Measurements from ENCODE around the gene SERTAD2. TPM values are rescaled to one million over a fixed set of nuclear protein-coding genes. Genes with fewer than 3 reads are reported as not detected.

SERTAD2 gene
- total RNA-seq, 2 experiments from 2014 or later, result 31.2 to 33.9 TPM

GRCh38 chr2:64675860-64676259 is 22.1 kb upstream of the SERTAD2 start:
- Mint-ChIP-seq H3K27ac (peak overlapping the region; percentile 64), H3K27me3 (no peaks in the 10 kb centered on the region), H3K9me3 (no peaks in the 10 kb centered on the region), H3K4me3 (no peak overlapping the region), H3K4me1 (ENCODE audit: low read depth) (peaks cover 63% of the 10 kb centered on the region), H3K36me3 (ENCODE audit: low read depth) (peaks cover 2% of the 10 kb centered on the region)
- intact Hi-C loops (cut with micrococcal nuclease), result no loop called here
- ATAC-seq (peak; percentile 98), DNase-seq (peak; percentile 92)
- POLR2A ChIA-PET, result interaction anchor here (0.9 to 2.9 kb wide), 9 partner anchors 9 to 143 kb away, joined by 3 to 19 read pairs (median 4); partner anchors contain the start of gene SERTAD2
- CTCF ChIA-PET, result interaction anchor here (1.2 to 4.2 kb wide), 8 partner anchors 11 to 92 kb away, joined by 3 to 40 read pairs (median 5); partner anchors contain the start of gene SERTAD2
- no peak for TF ChIP-seq CTCF (IDR thresholded peaks at IDR 0.05)

- no peak overlapping the region for H3K27ac Mint-ChIP-seq
- H3K4me1 Mint-ChIP-seq (ENCODE audit: low read depth), result peaks cover 45% of the 10 kb centered on the region
- TF ChIP-seq CTCF (IDR thresholded peaks at IDR 0.05), result no peak
- H3K27me3 Mint-ChIP-seq, result no peaks in the 10 kb centered on the region
- POLR2A ChIA-PET, result no interaction called here
- intact Hi-C loops (cut with micrococcal nuclease), result no loop called here
- H3K9me3 Mint-ChIP-seq, result no peaks in the 10 kb centered on the region
- CTCF ChIA-PET, result interaction anchor here (1.2 to 2.2 kb wide), 3 partner anchors 24 to 179 kb away, joined by 3 to 7 read pairs (median 3); no protein-coding TSS in a partner anchor
- no peak for DNase-seq
- H3K36me3 Mint-ChIP-seq (ENCODE audit: low read depth), result peaks cover 4% of the 10 kb centered on the region
- ATAC-seq, result no peak
- H3K4me3 Mint-ChIP-seq, result no peak overlapping the region
Measured at GRCh38 chr2:64672708-64673107, 19.0 kb upstream of the SERTAD2 start.

- DNase-seq, result no peak
- no peak for TF ChIP-seq CTCF (IDR thresholded peaks at IDR 0.05)
- intact Hi-C loops (cut with micrococcal nuclease), result no loop called here
- Mint-ChIP-seq H3K9me3 (no peaks in the 10 kb centered on the region), H3K27me3 (no peaks in the 10 kb centered on the region), H3K4me3 (no peak overlapping the region), H3K4me1 (ENCODE audit: low read depth) (peaks cover 44% of the 10 kb centered on the region), H3K36me3 (ENCODE audit: low read depth) (peaks cover 3% of the 10 kb centered on the region), H3K27ac (no peak overlapping the region)
- no peak for ATAC-seq
- CTCF ChIA-PET, result no interaction called here
- POLR2A ChIA-PET, result no interaction called here
Measured at GRCh38 chr2:64670047-64670446, 16.3 kb upstream of the SERTAD2 start.

- Mint-ChIP-seq H3K27ac (no peak overlapping the region), H3K36me3 (ENCODE audit: low read depth) (peaks cover 3% of the 10 kb centered on the region), H3K4me3 (no peak overlapping the region), H3K27me3 (no peaks in the 10 kb centered on the region), H3K4me1 (ENCODE audit: low read depth) (peaks cover 45% of the 10 kb centered on the region), H3K9me3 (no peaks in the 10 kb centered on the region)
- ChIA-PET POLR2A (no interaction called here), CTCF (no interaction called here)
- ATAC-seq (peak; percentile 43), DNase-seq (no peak)
- intact Hi-C loops (cut with micrococcal nuclease), result no loop called here
- no peak for TF ChIP-seq CTCF (IDR thresholded peaks at IDR 0.05)
Measured at GRCh38 chr2:64669288-64669687, 15.6 kb upstream of the SERTAD2 start.

- H3K4me3 Mint-ChIP-seq, result no peak overlapping the region
- H3K9me3 Mint-ChIP-seq, result no peaks in the 10 kb centered on the region
- ATAC-seq, result no peak
- intact Hi-C loops (cut with micrococcal nuclease), result no loop called here
- H3K27me3 Mint-ChIP-seq, result no peaks in the 10 kb centered on the region
- peaks cover 3% of the 10 kb centered on the region for H3K36me3 Mint-ChIP-seq (ENCODE audit: low read depth)
- no peak overlapping the region for H3K27ac Mint-ChIP-seq
- ChIA-PET CTCF (interaction anchor here (1.2 to 1.4 kb wide), 3 partner anchors 8 to 17 kb away, joined by 3 to 4 read pairs (median 3); no protein-coding TSS in a partner anchor), POLR2A (interaction anchor here (1.0 to 6.5 kb wide), 2 partner anchors 15 to 61 kb away, joined by 4 to 56 read pairs; partner anchors contain the start of gene SERTAD2)
- no peak for DNase-seq
- no peak for TF ChIP-seq CTCF (IDR thresholded peaks at IDR 0.05)
- peaks cover 51% of the 10 kb centered on the region for H3K4me1 Mint-ChIP-seq (ENCODE audit: low read depth)
Measured at GRCh38 chr2:64668542-64668941, 14.8 kb upstream of the SERTAD2 start.
